ENCODE results near the gene CD300LG.

GRCh38 chr17:43813386-43813785, 33.6 kb upstream of the CD300LG start:
- TF ChIP-seq SMC3 (IDR thresholded peaks at IDR 0.05), result no peak
- TF ChIP-seq, protein P1, sequence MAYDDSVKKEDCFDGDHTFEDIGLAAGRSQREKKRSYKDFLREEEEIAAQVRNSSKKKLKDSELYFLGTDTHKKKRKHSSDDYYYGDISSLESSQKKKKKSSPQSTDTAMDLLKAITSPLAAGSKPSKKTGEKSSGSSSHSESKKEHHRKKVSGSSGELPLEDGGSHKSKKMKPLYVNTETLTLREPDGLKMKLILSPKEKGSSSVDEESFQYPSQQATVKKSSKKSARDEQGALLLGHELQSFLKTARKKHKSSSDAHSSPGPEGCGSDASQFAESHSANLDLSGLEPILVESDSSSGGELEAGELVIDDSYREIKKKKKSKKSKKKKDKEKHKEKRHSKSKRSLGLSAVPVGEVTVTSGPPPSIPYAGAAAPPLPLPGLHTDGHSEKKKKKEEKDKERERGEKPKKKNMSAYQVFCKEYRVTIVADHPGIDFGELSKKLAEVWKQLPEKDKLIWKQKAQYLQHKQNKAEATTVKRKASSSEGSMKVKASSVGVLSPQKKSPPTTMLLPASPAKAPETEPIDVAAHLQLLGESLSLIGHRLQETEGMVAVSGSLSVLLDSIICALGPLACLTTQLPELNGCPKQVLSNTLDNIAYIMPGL (CRISPR knock-in tag; IDR thresholded peaks at IDR 0.05; ENCODE audit: borderline replicate concordance), result no peak
- no peak for TF ChIP-seq PHF8 (IDR thresholded peaks at IDR 0.05; ENCODE audit: borderline replicate concordance, low read depth)
- TF ChIP-seq, protein P2, sequence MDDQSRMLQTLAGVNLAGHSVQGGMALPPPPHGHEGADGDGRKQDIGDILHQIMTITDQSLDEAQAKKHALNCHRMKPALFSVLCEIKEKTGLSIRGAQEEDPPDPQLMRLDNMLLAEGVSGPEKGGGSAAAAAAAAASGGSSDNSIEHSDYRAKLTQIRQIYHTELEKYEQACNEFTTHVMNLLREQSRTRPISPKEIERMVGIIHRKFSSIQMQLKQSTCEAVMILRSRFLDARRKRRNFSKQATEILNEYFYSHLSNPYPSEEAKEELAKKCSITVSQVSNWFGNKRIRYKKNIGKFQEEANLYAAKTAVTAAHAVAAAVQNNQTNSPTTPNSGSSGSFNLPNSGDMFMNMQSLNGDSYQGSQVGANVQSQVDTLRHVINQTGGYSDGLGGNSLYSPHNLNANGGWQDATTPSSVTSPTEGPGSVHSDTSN (IDR thresholded peaks at IDR 0.05), result no peak
- no peak for TF ChIP-seq EHMT2 (IDR thresholded peaks at IDR 0.05; ENCODE audit: low read depth)
- no peak for TF ChIP-seq REST (IDR thresholded peaks at IDR 0.05)
- no peak for TF ChIP-seq CEBPB (IDR thresholded peaks at IDR 0.05)
- TF ChIP-seq, protein P3, sequence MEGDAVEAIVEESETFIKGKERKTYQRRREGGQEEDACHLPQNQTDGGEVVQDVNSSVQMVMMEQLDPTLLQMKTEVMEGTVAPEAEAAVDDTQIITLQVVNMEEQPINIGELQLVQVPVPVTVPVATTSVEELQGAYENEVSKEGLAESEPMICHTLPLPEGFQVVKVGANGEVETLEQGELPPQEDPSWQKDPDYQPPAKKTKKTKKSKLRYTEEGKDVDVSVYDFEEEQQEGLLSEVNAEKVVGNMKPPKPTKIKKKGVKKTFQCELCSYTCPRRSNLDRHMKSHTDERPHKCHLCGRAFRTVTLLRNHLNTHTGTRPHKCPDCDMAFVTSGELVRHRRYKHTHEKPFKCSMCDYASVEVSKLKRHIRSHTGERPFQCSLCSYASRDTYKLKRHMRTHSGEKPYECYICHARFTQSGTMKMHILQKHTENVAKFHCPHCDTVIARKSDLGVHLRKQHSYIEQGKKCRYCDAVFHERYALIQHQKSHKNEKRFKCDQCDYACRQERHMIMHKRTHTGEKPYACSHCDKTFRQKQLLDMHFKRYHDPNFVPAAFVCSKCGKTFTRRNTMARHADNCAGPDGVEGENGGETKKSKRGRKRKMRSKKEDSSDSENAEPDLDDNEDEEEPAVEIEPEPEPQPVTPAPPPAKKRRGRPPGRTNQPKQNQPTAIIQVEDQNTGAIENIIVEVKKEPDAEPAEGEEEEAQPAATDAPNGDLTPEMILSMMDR (IDR thresholded peaks at IDR 0.05), result no peak
- TF ChIP-seq CHD2 (IDR thresholded peaks at IDR 0.05; ENCODE audit: low read length, partially characterized antibody), result no peak
- TF ChIP-seq EP300 (IDR thresholded peaks at IDR 0.05), result no peak
- TF ChIP-seq SREBF2 (IDR thresholded peaks at IDR 0.05), result no peak
- no peak for TF ChIP-seq FOSL2 (IDR thresholded peaks at IDR 0.05)
- no peak for TF ChIP-seq FOSL2 (CRISPR knock-in tag; IDR thresholded peaks at IDR 0.05)
